Left ventricle myocardium superior (tissue), 1 donor: ENCODE results near the gene ZC3H10. TPM values are rescaled to one million over a fixed set of nuclear protein-coding genes. Genes with fewer than 3 reads are reported as not detected.

ENCODE experiments used
- ATAC-seq: fragments of 200-7000 bp; cut with Tn5 transposase; one replicate; pipeline ENCODE4 v1.9.1; 2020; ENCODE audit warnings: mild to moderate bottlenecking, moderate library complexity
- DNase-seq: peaks from one replicate; pipeline ENCODE4 v3.0.0-alpha.2; 2020
- intact Hi-C: fragments of 100-400 bp; cut with micrococcal nuclease; formaldehyde crosslinking; loops from one replicate; pipeline ENCODE4 v1.11.0; 2022
- total RNA-seq: library from RNA; stranded (reverse); fragmentation: NEBNext Ultra II Directional; extraction: Animal tissue kit (Norgen Biotek cat#: 25700); gene quantifications from one replicate; pipeline ENCODE4 v1.2.1, GENCODE V29; 2021
- donor health status: DM: no; HTN: yes; CAD: no; lungs with severe emphysema.

Gene ZC3H10
- total RNA-seq, 1 donor from 2014 or later, result 5.5 TPM

- ATAC-seq, result no peak
- intact Hi-C loops, result loop anchor here (10.0 kb wide), 1 partner anchor 63 kb away; the partner anchor contains the start of gene SMARCC2
- DNase-seq, result no peak
These were observed 3.3 kb downstream of the ZC3H10 start for GRCh38 chr12:56121204-56121870.

- intact Hi-C loops, result loop anchor here (10.0 kb wide), 1 partner anchor 62 kb away; the partner anchor contains the start of gene SMARCC2
- ATAC-seq, result no peak
- no peak for DNase-seq
These were observed 4.6 kb downstream of the ZC3H10 start for GRCh38 chr12:56122637-56123036.

GRCh38 chr12:56124133-56124532 lies 6.1 kb downstream of the ZC3H10 start:
- ATAC-seq (no peak), DNase-seq (no peak)
- intact Hi-C loops, result loop anchor here (10.0 kb wide), 1 partner anchor 61 kb away; the partner anchor contains the start of gene SMARCC2

- ATAC-seq, result no peak
- no peak for DNase-seq
- intact Hi-C loops, result loop anchor here (10.0 kb wide), 1 partner anchor 58 kb away; the partner anchor contains the start of gene SMARCC2
These were observed 8.7 kb downstream of the ZC3H10 start for GRCh38 chr12:56126732-56127239.

- intact Hi-C loops, result loop anchor here (10.0 kb wide), 1 partner anchor 57 kb away; the partner anchor contains the start of gene SMARCC2
- no peak for DNase-seq
- no peak for ATAC-seq
These were observed 9.4 kb downstream of the ZC3H10 start for GRCh38 chr12:56127485-56127887.

- DNase-seq (peak; percentile 97), ATAC-seq (peak; percentile 94)
- intact Hi-C loops, result loop anchor here (10.0 kb wide), 1 partner anchor 57 kb away; the partner anchor contains the start of gene SMARCC2
These were observed 10.0 kb downstream of the ZC3H10 start, which contains the start of gene ESYT1 for GRCh38 chr12:56127888-56128669. Gene ESYT1, plus strand, starts transcription at chr12:56128267. Its CDS starts 53 bp downstream, at chr12:56128320.

- peak; percentile 42 for DNase-seq
- peak; percentile 11 for ATAC-seq
- intact Hi-C loops, result loop anchor here (10.0 kb wide), 1 partner anchor 56 kb away; the partner anchor contains the start of gene SMARCC2
These were observed 10.7 kb downstream of the ZC3H10 start for GRCh38 chr12:56128670-56129205.

GRCh38 chr12:56129206-56129941 lies 11.3 kb downstream of the ZC3H10 start:
- intact Hi-C loops, result loop anchor here (10.0 kb wide), 1 partner anchor 55 kb away; the partner anchor contains the start of gene SMARCC2
- peak; percentile 59 for ATAC-seq
- DNase-seq, result peak; percentile 82

GRCh38 chr12:56129942-56130495 lies 12.0 kb downstream of the ZC3H10 start:
- ATAC-seq (no peak), DNase-seq (no peak)
- intact Hi-C loops, result loop anchor here (10.0 kb wide), 1 partner anchor 55 kb away; the partner anchor contains the start of gene SMARCC2

- intact Hi-C loops, result no loop called here
- no peak for DNase-seq
- no peak for ATAC-seq
These were observed 12.8 kb downstream of the ZC3H10 start for GRCh38 chr12:56130876-56131275.

GRCh38 chr12:56134897-56135296 lies 16.8 kb downstream of the ZC3H10 start:
- DNase-seq (no peak), ATAC-seq (no peak)
- intact Hi-C loops, result no loop called here

GRCh38 chr12:56137853-56138571 lies 19.9 kb downstream of the ZC3H10 start:
- ATAC-seq, result no peak
- DNase-seq, result no peak
- intact Hi-C loops, result no loop called here

GRCh38 chr12:56141946-56142784 lies 24.1 kb downstream of the ZC3H10 start:
- no peak for ATAC-seq
- DNase-seq, result no peak
- intact Hi-C loops, result no loop called here

- ATAC-seq (no peak), DNase-seq (no peak)
- intact Hi-C loops, result no loop called here
These were observed 25.2 kb downstream of the ZC3H10 start for GRCh38 chr12:56143217-56143616.

GRCh38 chr12:56143870-56144269 lies 25.8 kb downstream of the ZC3H10 start:
- intact Hi-C loops, result no loop called here
- ATAC-seq (peak; percentile 66), DNase-seq (peak; percentile 60)

GRCh38 chr12:56145217-56145616 lies 27.2 kb downstream of the ZC3H10 start:
- DNase-seq (no peak), ATAC-seq (no peak)
- intact Hi-C loops, result no loop called here
